ENCODE measurements around the gene TCFL5. TPM values are rescaled to one million over a fixed set of nuclear protein-coding genes. Genes with fewer than 3 reads are reported as not detected.

TCFL5 gene
- polyA plus RNA-seq, 3 donors: 0.38 to 3.5 (median 0.89) TPM

DNA sequence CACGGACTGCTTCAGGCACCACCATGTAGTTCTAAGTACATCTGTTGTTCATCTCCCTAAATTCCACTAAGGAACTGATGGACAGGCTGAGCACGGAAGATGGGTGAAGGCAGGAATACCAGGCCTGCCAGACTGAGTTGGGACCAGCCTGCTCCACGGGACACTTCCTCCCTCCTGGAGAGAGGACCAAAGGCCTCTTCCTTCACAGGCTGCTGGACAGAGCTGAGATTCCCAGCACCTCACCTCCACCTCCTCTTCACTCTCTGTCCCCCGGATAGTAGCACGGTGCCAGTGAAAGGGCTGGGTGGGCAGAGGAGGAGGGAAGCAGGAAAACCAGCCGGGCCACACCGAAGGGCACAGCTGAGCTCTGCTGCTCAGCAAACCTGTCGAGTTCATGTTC is 22.9 kb upstream of the TCFL5 start:
- H3K27ac ChIP-seq (ENCODE audit: low read depth in 1 of 2, low read length in 2 of 2): no peak overlapping the region
- H3K4me3 Mint-ChIP-seq: no peak overlapping the region
- no peaks in the 10 kb centered on the region for H3K27me3 ChIP-seq (ENCODE audit: control insufficient read depth in 2 of 2, insufficient read depth in 2 of 2, low read length in 2 of 2)
- intact Hi-C loops (cut with micrococcal nuclease): no loop called here
- peaks cover 5% of the 10 kb centered on the region for H3K4me1 Mint-ChIP-seq
- H3K9me3 ChIP-seq (replicated peaks in 1 of 2; ENCODE audit: control insufficient read depth in 1 of 2, insufficient read depth in 1 of 2, low read length in 2 of 2): no peaks in the 10 kb centered on the region
- no peak overlapping the region for H3K27ac Mint-ChIP-seq
- H3K27me3 Mint-ChIP-seq (ENCODE audit: low read depth in 3 of 3): no peaks in the 10 kb centered on the region
- TF ChIP-seq, protein P1, sequence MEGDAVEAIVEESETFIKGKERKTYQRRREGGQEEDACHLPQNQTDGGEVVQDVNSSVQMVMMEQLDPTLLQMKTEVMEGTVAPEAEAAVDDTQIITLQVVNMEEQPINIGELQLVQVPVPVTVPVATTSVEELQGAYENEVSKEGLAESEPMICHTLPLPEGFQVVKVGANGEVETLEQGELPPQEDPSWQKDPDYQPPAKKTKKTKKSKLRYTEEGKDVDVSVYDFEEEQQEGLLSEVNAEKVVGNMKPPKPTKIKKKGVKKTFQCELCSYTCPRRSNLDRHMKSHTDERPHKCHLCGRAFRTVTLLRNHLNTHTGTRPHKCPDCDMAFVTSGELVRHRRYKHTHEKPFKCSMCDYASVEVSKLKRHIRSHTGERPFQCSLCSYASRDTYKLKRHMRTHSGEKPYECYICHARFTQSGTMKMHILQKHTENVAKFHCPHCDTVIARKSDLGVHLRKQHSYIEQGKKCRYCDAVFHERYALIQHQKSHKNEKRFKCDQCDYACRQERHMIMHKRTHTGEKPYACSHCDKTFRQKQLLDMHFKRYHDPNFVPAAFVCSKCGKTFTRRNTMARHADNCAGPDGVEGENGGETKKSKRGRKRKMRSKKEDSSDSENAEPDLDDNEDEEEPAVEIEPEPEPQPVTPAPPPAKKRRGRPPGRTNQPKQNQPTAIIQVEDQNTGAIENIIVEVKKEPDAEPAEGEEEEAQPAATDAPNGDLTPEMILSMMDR (IDR thresholded peaks at IDR 0.05): no peak
- H3K4me3 ChIP-seq (replicated peaks in 1 of 3; ENCODE audit: low read depth in 2 of 3, low read length in 3 of 3): no peak overlapping the region
- H3K9ac ChIP-seq (ENCODE audit: insufficient read depth, low read length, poor library complexity, severe bottlenecking): no peak overlapping the region
- peaks cover 34% of the 10 kb centered on the region for H4K20me1 ChIP-seq (ENCODE audit: insufficient read depth, low read length)
- peaks cover 0 to 5% of the 10 kb centered on the region in 2 donors for H3K4me1 ChIP-seq (ENCODE audit: control insufficient read depth in 1 of 2, insufficient read depth in 2 of 2, low read length in 2 of 2)
- H3K36me3 ChIP-seq (replicated peaks in 1 of 2; ENCODE audit: control insufficient read depth in 1 of 2, insufficient read depth in 2 of 2, low read length in 2 of 2): peaks cover 60 to 74% of the 10 kb centered on the region in 2 donors
- H3K4me2 ChIP-seq (replicated peaks; ENCODE audit: extremely low read depth, low read length, poor library complexity, severe bottlenecking): no peak overlapping the region
- H3K36me3 Mint-ChIP-seq: peaks cover 50 to 71% of the 10 kb centered on the region in 2 donors
- H3K79me2 ChIP-seq (ENCODE audit: insufficient read depth, low read length): no peaks in the 10 kb centered on the region
- DNase-seq: no peak
- no peak overlapping the region for H2AFZ ChIP-seq (ENCODE audit: insufficient read depth, low read depth, low read length, poor library complexity, severe bottlenecking)
- WGBS (ENCODE audit: insufficient coverage): 94% methylated on average over 3 of the region's 8 CpGs
- peaks cover 0 to 2% (median 0%) of the 10 kb centered on the region in 7 donors for H3K9me3 Mint-ChIP-seq

DNA sequence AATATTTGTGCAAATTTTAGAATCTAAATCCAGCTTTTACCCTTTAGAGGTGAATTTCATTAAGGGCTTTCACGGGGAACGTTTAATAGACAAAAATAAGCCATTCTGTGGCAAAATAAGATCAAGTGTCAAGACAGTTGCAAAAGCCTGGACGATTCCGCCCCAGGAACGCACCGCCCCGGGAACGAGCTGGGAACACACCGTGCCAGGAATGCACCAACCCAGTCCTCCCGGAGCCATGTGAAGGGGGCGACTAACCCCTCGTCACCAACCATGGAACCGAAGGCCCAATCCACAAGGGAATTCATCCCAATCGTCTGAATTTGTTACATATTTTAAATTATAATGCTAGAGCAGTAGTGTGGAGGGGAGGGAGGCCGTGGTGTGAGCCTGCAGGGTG is 20.8 kb upstream of the TCFL5 start:
- H3K36me3 ChIP-seq (replicated peaks in 1 of 2; ENCODE audit: control insufficient read depth in 1 of 2, insufficient read depth in 2 of 2, low read length in 2 of 2): peaks cover 40 to 59% of the 10 kb centered on the region in 2 donors
- Mint-ChIP-seq H3K9me3 (peaks cover 0 to 2% (median 0%) of the 10 kb centered on the region in 7 donors), H3K27ac (no peak overlapping the region), H3K4me1 (peaks cover 3% of the 10 kb centered on the region), H3K4me3 (no peak overlapping the region), H3K36me3 (peaks cover 31 to 53% of the 10 kb centered on the region in 2 donors), H3K27me3 (ENCODE audit: low read depth in 3 of 3) (peaks cover 0 to 3% (median 3%) of the 10 kb centered on the region in 3 donors)
- no peaks in the 10 kb centered on the region for H3K79me2 ChIP-seq (ENCODE audit: insufficient read depth, low read length)
- no peaks in the 10 kb centered on the region for H3K9me3 ChIP-seq (replicated peaks in 1 of 2; ENCODE audit: control insufficient read depth in 1 of 2, insufficient read depth in 1 of 2, low read length in 2 of 2)
- H3K27ac ChIP-seq (ENCODE audit: low read depth in 1 of 2, low read length in 2 of 2): no peak overlapping the region
- no peak overlapping the region for H3K4me2 ChIP-seq (replicated peaks; ENCODE audit: extremely low read depth, low read length, poor library complexity, severe bottlenecking)
- H3K27me3 ChIP-seq (ENCODE audit: control insufficient read depth in 2 of 2, insufficient read depth in 2 of 2, low read length in 2 of 2): no peaks in the 10 kb centered on the region
- TF ChIP-seq, protein P1 (IDR thresholded peaks at IDR 0.05): no peak
- intact Hi-C loops (cut with micrococcal nuclease): no loop called here
- 98% methylated on average over 10 of the region's 15 CpGs for WGBS (ENCODE audit: insufficient coverage)
- peaks cover 24% of the 10 kb centered on the region for H4K20me1 ChIP-seq (ENCODE audit: insufficient read depth, low read length)
- no peak overlapping the region for H3K4me3 ChIP-seq (replicated peaks in 1 of 3; ENCODE audit: low read depth in 2 of 3, low read length in 3 of 3)
- no peak for DNase-seq
- H3K4me1 ChIP-seq (ENCODE audit: control insufficient read depth in 1 of 2, insufficient read depth in 2 of 2, low read length in 2 of 2): no peaks in the 10 kb centered on the region
- no peak overlapping the region for H2AFZ ChIP-seq (ENCODE audit: insufficient read depth, low read depth, low read length, poor library complexity, severe bottlenecking)
- no peak overlapping the region for H3K9ac ChIP-seq (ENCODE audit: insufficient read depth, low read length, poor library complexity, severe bottlenecking)

All from CD14-positive monocyte (primary cell).